ENCODE results near the gene TNFRSF1A. TPM values are rescaled to one million over a fixed set of nuclear protein-coding genes. Genes with fewer than 3 reads are reported as not detected.

TNFRSF1A gene
- 39.0 and 49.6 TPM in 2 replicates for total RNA-seq

DNA sequence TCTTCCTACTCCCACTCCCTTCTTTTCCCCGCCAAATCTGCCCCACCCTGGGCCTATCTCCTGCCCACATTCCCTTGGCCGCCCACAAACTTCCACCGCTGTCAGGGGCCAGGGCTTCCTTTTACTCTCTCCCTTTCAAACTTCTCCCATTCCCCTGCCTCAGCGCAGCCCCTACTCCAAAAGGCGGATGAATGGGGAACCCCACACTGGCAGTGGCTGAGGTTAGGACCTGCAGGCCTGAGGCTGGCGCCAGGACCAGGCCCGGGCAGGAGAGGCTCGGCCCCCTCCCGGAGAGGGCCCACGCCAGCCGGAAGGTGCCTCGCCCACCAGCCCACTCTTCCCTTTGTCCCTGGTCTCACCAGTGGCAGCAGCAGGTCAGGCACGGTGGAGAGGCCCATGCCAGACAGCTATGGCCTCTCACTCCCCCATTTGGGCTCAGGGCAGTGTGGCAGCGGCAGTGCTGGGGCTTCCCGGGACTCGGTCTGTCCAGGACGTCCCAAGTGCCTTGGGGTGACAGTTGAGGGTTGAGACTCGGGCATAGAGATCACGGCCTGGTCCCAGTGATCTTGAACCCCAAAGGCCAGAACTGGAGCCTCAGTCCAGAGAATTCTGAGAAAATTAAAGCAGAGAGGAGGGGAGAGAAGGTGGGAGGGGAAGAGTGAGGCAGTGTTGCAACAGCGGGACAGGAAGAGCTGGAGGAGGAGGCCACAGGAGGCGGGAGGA lies at the start of gene TNFRSF1A:
TSS of gene TNFRSF1A (minus strand) at position 660 of the 723 bp plus-strand sequence. CDS start at position 398, 262 bp downstream.

DNA sequence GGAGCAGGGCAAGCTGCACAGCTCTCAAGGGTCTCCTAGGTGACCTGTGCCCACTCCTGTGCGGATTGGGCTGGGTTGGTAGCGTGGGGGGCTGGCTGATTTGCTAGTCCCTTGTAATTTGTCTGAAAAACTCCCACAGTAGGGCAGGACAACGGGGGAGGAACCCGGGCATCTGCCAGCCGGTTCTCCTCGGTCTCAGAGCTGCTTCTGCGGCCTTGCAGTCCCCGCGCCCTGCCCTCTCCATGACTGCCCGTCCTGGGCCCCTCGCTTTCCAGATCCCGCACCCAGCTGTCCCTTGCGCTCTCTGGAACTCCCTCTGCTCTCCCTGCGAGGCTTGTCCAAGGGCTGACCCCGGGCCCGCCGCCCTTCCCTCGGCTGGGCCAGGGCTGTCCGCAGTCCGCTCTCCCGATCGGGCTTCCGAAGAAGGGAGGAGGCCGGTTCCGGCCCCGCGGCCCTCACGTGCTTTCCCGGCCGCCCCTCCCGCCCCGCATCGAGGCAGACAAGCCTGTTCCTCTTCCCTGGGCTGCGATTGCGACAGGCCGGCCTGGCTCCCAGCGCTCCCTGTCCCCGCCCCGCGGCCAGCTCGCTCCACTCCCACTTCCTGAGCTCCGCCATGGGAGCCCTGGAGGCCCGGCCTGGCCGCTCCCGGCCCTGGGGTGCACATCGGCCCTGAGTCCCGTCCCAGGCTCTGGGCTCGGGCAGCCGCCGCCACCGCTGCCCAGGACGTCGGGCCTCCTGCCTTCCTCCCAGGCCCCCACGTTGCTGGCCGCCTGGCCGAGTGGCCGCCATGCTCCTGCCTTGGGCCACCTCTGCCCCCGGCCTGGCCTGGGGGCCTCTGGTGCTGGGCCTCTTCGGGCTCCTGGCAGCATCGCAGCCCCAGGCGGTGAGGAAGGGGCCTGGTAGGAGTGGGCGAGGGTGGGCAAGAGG lies 42.0 kb upstream of the TNFRSF1A start, which contains the start of gene LTBR:
TSS of gene LTBR (plus strand) at position 591 of the 927 bp plus-strand sequence. CDS start at position 788, 197 bp downstream.

DNA sequence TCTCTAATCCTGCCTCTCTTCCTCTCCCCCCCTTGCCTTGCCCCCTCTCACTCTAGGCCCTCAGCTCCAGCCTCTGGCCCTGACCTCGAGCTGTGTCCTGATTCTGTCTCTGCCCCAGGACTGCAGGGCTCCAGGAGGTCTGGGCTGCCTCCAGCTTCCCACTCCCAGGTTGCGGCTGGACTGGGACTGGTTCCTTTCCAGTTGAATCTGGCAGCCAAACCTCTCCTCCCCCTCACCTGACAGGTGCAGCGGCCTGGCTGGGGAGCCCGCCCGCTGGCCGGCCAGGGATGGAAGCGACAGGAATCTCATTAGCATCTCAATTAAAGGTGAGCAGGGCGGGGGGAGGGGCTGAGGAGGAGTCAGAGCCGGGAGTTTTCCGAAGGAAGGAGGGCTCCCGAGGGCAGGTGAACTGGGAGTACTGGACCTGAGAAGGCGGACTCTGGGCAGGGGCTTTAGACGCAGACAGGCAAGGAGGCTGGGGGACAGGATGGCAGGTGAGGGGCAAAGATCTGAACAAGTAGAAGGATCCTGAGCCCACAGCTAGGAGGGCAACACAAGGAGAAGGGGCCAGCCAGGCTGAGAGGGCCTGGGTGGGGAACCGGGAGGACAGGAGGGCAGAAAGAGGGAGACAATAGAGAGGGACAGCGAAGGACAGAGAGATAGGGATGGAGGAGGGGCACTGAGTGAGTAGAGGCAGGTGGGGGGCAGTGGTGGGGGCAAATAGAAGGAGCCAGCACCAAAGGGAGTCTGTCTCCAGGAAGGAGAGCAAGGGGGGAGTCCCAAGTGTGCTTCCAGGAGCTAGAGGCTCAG lies 33.6 kb upstream of the TNFRSF1A start, which contains the start of gene SCNN1A:
TSS of gene SCNN1A (minus strand) at position 295 of the 810 bp plus-strand sequence. CDS start 780 bp downstream, outside the sequence.

Other genes starting within 250 kb of the TNFRSF1A start
- gene VWF, start 217.4 kb downstream of the TNFRSF1A start, total RNA-seq, result 1.1 and 2.2 TPM in 2 replicates
- 864 and 1,034 TPM in 2 replicates for gene CD9, start 141.7 kb downstream of the TNFRSF1A start, total RNA-seq
- 26.2 and 51.3 TPM in 2 replicates for gene PLEKHG6, start 31.4 kb downstream of the TNFRSF1A start, total RNA-seq
- gene SCNN1A, start 33.5 kb upstream of the TNFRSF1A start, total RNA-seq, result 22.2 and 110 TPM in 2 replicates
- gene LTBR, start 42.1 kb upstream of the TNFRSF1A start, total RNA-seq, result 110 and 121 TPM in 2 replicates
- not detected in 2 replicates for gene CD27, start 102.9 kb upstream of the TNFRSF1A start, total RNA-seq
- 3.2 and 5.3 TPM in 2 replicates for gene TAPBPL, start 110.0 kb upstream of the TNFRSF1A start, total RNA-seq
- gene VAMP1, start 128.6 kb upstream of the TNFRSF1A start, total RNA-seq, result under 0.01 and 0.21 TPM in 2 replicates
- 52.2 and 64.6 TPM in 2 replicates for gene MRPL51, start 151.2 kb upstream of the TNFRSF1A start, total RNA-seq
- gene NCAPD2, start 152.0 kb upstream of the TNFRSF1A start, total RNA-seq, result 10.6 and 25.4 TPM in 2 replicates
- gene GAPDH, start 192.4 kb upstream of the TNFRSF1A start, total RNA-seq, result 6,794 and 7,400 TPM in 2 replicates
- gene IFFO1, start 214.0 kb upstream of the TNFRSF1A start, total RNA-seq, result 0.85 and 1.7 TPM in 2 replicates
- 24.6 and 39.4 TPM in 2 replicates for gene NOP2, start 226.2 kb upstream of the TNFRSF1A start, total RNA-seq